Prostate gland (tissue), 2 donors: ENCODE results near the gene DEDD2.

Experiments used
- CTCF ChIP-seq, 4 experiments: fragments of 200-600 bp in 2 of 4; fragments of 450-650 bp in 2 of 4; sonication (generic) in 2 of 4; IDR thresholded peaks; 1 replicate in 3 of 4; 2 replicates in 1 of 4; pipeline ENCODE4 v1.5.1; 2016 to 2019; ENCODE audit warnings: antibody characterized with exemption in 4 of 4, mild to moderate bottlenecking in 2 of 4, moderate library complexity in 2 of 4
- POLR2A ChIP-seq: fragments of 450-650 bp; IDR thresholded peaks from one replicate; pipeline ENCODE4 v1.6.1; 2016; ENCODE audit warnings: antibody characterized with exemption, mild to moderate bottlenecking
- POLR2AphosphoS5 ChIP-seq: sonication (generic); formaldehyde crosslinking; IDR thresholded peaks from one replicate; pipeline ENCODE4 v1.6.1; 2017; ENCODE audit warnings: antibody characterized with exemption

GRCh38 chr19:42150911-42151361 lies 66.5 kb downstream of the DEDD2 start:
- TF ChIP-seq CTCF (IDR thresholded peaks at IDR 0.05) (no peak), POLR2AphosphoS5 (no peak), POLR2A (no peak)
